Esophagus squamous epithelium (tissue), 4 donors: Measurements from ENCODE around the gene SLC27A5.

ENCODE experiments used
- POLR2A ChIP-seq, 4 donors: fragments of 450-650 bp; IDR thresholded peaks; one replicate each; pipeline ENCODE4 v1.6.1; 2017; ENCODE audit warnings: antibody characterized with exemption in 4 of 4, mild to moderate bottlenecking in 4 of 4, moderate library complexity in 3 of 4
- TF ChIP-seq, protein P1 (sequence below), 6 experiments: fragments of 450-650 bp in 4 of 6; fragments of 200-600 bp in 2 of 6; sonication (generic) in 2 of 6; IDR thresholded peaks; one replicate each; pipeline ENCODE4 v1.5.1; 2016 to 2019; ENCODE audit warnings: antibody characterized with exemption in 6 of 6, mild to moderate bottlenecking in 4 of 6, moderate library complexity in 4 of 6

- TF ChIP-seq, protein P1, sequence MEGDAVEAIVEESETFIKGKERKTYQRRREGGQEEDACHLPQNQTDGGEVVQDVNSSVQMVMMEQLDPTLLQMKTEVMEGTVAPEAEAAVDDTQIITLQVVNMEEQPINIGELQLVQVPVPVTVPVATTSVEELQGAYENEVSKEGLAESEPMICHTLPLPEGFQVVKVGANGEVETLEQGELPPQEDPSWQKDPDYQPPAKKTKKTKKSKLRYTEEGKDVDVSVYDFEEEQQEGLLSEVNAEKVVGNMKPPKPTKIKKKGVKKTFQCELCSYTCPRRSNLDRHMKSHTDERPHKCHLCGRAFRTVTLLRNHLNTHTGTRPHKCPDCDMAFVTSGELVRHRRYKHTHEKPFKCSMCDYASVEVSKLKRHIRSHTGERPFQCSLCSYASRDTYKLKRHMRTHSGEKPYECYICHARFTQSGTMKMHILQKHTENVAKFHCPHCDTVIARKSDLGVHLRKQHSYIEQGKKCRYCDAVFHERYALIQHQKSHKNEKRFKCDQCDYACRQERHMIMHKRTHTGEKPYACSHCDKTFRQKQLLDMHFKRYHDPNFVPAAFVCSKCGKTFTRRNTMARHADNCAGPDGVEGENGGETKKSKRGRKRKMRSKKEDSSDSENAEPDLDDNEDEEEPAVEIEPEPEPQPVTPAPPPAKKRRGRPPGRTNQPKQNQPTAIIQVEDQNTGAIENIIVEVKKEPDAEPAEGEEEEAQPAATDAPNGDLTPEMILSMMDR (IDR thresholded peaks at IDR 0.05), result no peak
- no peak for TF ChIP-seq POLR2A (IDR thresholded peaks at IDR 0.05)
Observed at GRCh38 chr19:58529405-58529804, 17.6 kb upstream of the SLC27A5 start.
